HCT116 (cell line): ENCODE data around the gene TMPO. TPM values are rescaled to one million over a fixed set of nuclear protein-coding genes. Genes with fewer than 3 reads are reported as not detected.
A peak's percentile ranks its signal among the peaks of the same experiment; 100 is the strongest.

Experiments used
- ATAC-seq: fragments of 200-7000 bp; cut with Tn5 transposase; 2 replicates; pipeline ENCODE4 v1.9.1; 2020; ENCODE audit warnings: mild to moderate bottlenecking, moderate library complexity
- BruUV-seq: library from RNA; stranded (reverse); fragments of 400-500 nt; replicated peaks from 2 replicates; lab custom pipeline; 2021; lab: Mats Ljungman, UMichigan
- CTCF ChIA-PET: fragments of 300-600 bp; sonication (Branson Sonifier 250); formaldehyde crosslinking; loops from one replicate; lab custom pipeline; 2021; ENCODE audit warnings: antibody characterized with exemption; lab: Charles Lee
- POLR2A ChIA-PET: fragments of 300-600, 350-600 bp; sonication (Branson Sonifier 250); formaldehyde crosslinking; loops from one replicate; lab custom pipeline; 2021; ENCODE audit warnings: antibody characterized with exemption; lab: Charles Lee
- RAD21 ChIA-PET, 2 experiments: fragments of 300-600 bp; sonication (Branson Sonifier 250); formaldehyde crosslinking; loops; one replicate each; lab custom pipeline; 2023; ENCODE audit warnings: low total read pairs in 2 of 2; ENCODE audit not compliant: uncharacterized antibody in 2 of 2, unreplicated experiment in 2 of 2, low non-redundant PET in 1 of 2; lab: Charles Lee
- DNase-seq: peaks from one replicate; pipeline ENCODE4 v3.0.0-alpha.2; 2010; ENCODE audit warnings: low read depth, low spot score
- H2AFZ ChIP-seq: fragments of 200-600 bp; shearing (Covaris generic), sonication (generic); 2 replicates; pipeline ENCODE4 v1.6.1; 2017; ENCODE audit warnings: low read depth, mixed run types, mixed read lengths, antibody characterized with exemption, low read length; ENCODE audit not compliant: poor library complexity, severe bottlenecking
- H3K27ac ChIP-seq: 2 replicates; pipeline ENCODE4 v1.5.1; 2012; ENCODE audit warnings: low read depth, low read length
- H3K27me3 ChIP-seq: fragments of 200-600 bp; sonication (generic); 2 replicates; pipeline ENCODE4 v1.6.1; 2016; ENCODE audit warnings: mixed run types, low read length, mixed read lengths; ENCODE audit not compliant: insufficient read depth
- H3K36me3 ChIP-seq, 2 experiments: fragments of 200-500 bp in 1 of 2; fragments of 200-600 bp in 1 of 2; sonication (Bioruptor generic) in 1 of 2; sonication (generic) in 1 of 2; 2 replicates each; pipeline versions ENCODE4 v1.5.1 to v1.6.1; 2014 to 2016; ENCODE audit warnings: low read length in 2 of 2, inconsistent platforms in 1 of 2, mixed read lengths in 1 of 2, mixed run types in 1 of 2; ENCODE audit not compliant: insufficient read depth in 2 of 2, control insufficient read depth in 1 of 2
- H3K4me1 ChIP-seq, 2 experiments: fragments of 200-600 bp in 1 of 2; sonication (generic) in 1 of 2; 2 replicates each; pipeline versions ENCODE4 v1.5.1 to v1.6.1; 2012 to 2017; ENCODE audit warnings: low read length in 2 of 2, inconsistent platforms in 1 of 2, mild to moderate bottlenecking in 1 of 2, mixed read lengths in 1 of 2, mixed run types in 1 of 2, moderate library complexity in 1 of 2; ENCODE audit not compliant: insufficient read depth in 2 of 2, control insufficient read depth in 1 of 2
- H3K4me2 ChIP-seq: fragments of 200-600 bp; sonication (generic); 2 replicates; pipeline ENCODE4 v1.6.1; 2017; ENCODE audit warnings: mixed run types, low read length, mixed read lengths
- H3K4me3 ChIP-seq, 2 experiments: fragments of 200-600 bp in 1 of 2; sonication (generic) in 1 of 2; replicated peaks in 1 of 2; 2 replicates each; pipeline ENCODE4 v1.5.1; 2011 to 2016; ENCODE audit warnings: low read length in 2 of 2, control low read depth in 1 of 2, low read depth in 1 of 2, mild to moderate bottlenecking in 1 of 2, mixed read lengths in 1 of 2, mixed run types in 1 of 2
- H3K79me2 ChIP-seq: fragments of 200-600 bp; sonication (generic); 2 replicates; pipeline ENCODE4 v1.6.1; 2017; ENCODE audit warnings: mild to moderate bottlenecking, mixed run types, low read length, moderate library complexity, mixed read lengths; ENCODE audit not compliant: insufficient read depth
- H3K9ac ChIP-seq: fragments of 200-600 bp; sonication (generic); 2 replicates; pipeline ENCODE4 v1.6.1; 2016; ENCODE audit warnings: low read length, mixed read lengths
- H3K9me2 ChIP-seq: fragments of 200-600 bp; sonication (generic), shearing (Covaris generic); 2 replicates; pipeline ENCODE4 v1.6.1; 2017; ENCODE audit warnings: mixed run types, mild to moderate bottlenecking, moderate library complexity; ENCODE audit not compliant: insufficient read depth
- H3K9me3 ChIP-seq, 2 experiments: fragments of 200-500 bp in 1 of 2; fragments of 200-600 bp in 1 of 2; sonication (Bioruptor generic) in 1 of 2; sonication (generic) in 1 of 2; 2 replicates each; pipeline ENCODE4 v1.6.1; 2014 to 2017; ENCODE audit warnings: low read length in 2 of 2, mixed read lengths in 2 of 2, inconsistent platforms in 1 of 2, low read depth in 1 of 2, mild to moderate bottlenecking in 1 of 2, mixed run types in 1 of 2, moderate library complexity in 1 of 2; ENCODE audit not compliant: control insufficient read depth in 1 of 2, insufficient read depth in 1 of 2
- H4K20me1 ChIP-seq: fragments of 200-600 bp; sonication (generic), shearing (Covaris generic); 2 replicates; pipeline ENCODE4 v1.6.1; 2017; ENCODE audit warnings: mixed run types, mild to moderate bottlenecking, moderate library complexity; ENCODE audit not compliant: insufficient read depth
- CBX3 ChIP-seq: IDR thresholded peaks from 2 replicates; pipeline ENCODE4 v1.6.1; 2012; ENCODE audit warnings: low read depth
- CEBPB ChIP-seq: IDR thresholded peaks from 2 replicates; pipeline ENCODE4 v1.6.1; 2012; ENCODE audit warnings: low read depth
- EGR1 ChIP-seq: IDR thresholded peaks from 2 replicates; pipeline ENCODE4 v1.6.1; 2012; ENCODE audit warnings: low read depth
- ELF1 ChIP-seq: IDR thresholded peaks from 2 replicates; pipeline ENCODE4 v1.6.1; 2012; ENCODE audit warnings: low read depth, borderline replicate concordance
- EZH2 ChIP-seq: fragments of 200-600 bp; sonication (generic); IDR thresholded peaks from 2 replicates; pipeline ENCODE4 v1.6.1; 2017; ENCODE audit warnings: antibody characterized with exemption, mixed run types
- EZH2phosphoT487 ChIP-seq: fragments of 200-600 bp; IDR thresholded peaks from 2 replicates; pipeline ENCODE4 v1.6.1; 2018; ENCODE audit warnings: antibody characterized with exemption, borderline replicate concordance
- FOSL1 ChIP-seq: IDR thresholded peaks from 2 replicates; pipeline ENCODE4 v1.6.1; 2012; ENCODE audit warnings: low read depth
- JUND ChIP-seq: IDR thresholded peaks from 2 replicates; pipeline ENCODE4 v1.6.1; 2012
- MAX ChIP-seq: IDR thresholded peaks from 2 replicates; pipeline ENCODE4 v1.6.1; 2012
- POLR2AphosphoS5 ChIP-seq: IDR thresholded peaks from 2 replicates; pipeline ENCODE4 v1.6.1; 2011; ENCODE audit warnings: mild to moderate bottlenecking, low read depth, low read length, moderate library complexity
- RAD21 ChIP-seq: IDR thresholded peaks from 2 replicates; pipeline ENCODE4 v1.6.1; 2012; ENCODE audit warnings: low read depth, mild to moderate bottlenecking
- REST ChIP-seq: IDR thresholded peaks from 2 replicates; pipeline ENCODE4 v1.6.1; 2012; ENCODE audit warnings: low read depth
- SIN3A ChIP-seq: IDR thresholded peaks from 2 replicates; pipeline ENCODE4 v1.6.1; 2012; ENCODE audit warnings: low read depth
- SP1 ChIP-seq: IDR thresholded peaks from 2 replicates; pipeline ENCODE4 v1.6.1; 2012; ENCODE audit warnings: low read depth
- TCF7L2 ChIP-seq: IDR thresholded peaks from 2 replicates; pipeline ENCODE4 v1.7.0; 2011; ENCODE audit warnings: borderline replicate concordance, inconsistent platforms; ENCODE audit not compliant: insufficient read depth, insufficient read length; ENCODE audit errors: extremely low read depth
- YY1 ChIP-seq: IDR thresholded peaks from 2 replicates; pipeline ENCODE4 v1.6.1; 2011; ENCODE audit warnings: low read length, low read depth, moderate library complexity, mild to moderate bottlenecking; ENCODE audit not compliant: insufficient replicate concordance; ENCODE audit errors: extremely low read depth
- ZBTB33 ChIP-seq: IDR thresholded peaks from 2 replicates; pipeline ENCODE4 v1.6.1; 2011; ENCODE audit warnings: mild to moderate bottlenecking, low read length, moderate library complexity; ENCODE audit not compliant: insufficient replicate concordance; ENCODE audit errors: extremely low read depth
- ZFX ChIP-seq: fragments of 450-650 bp; IDR thresholded peaks from 2 replicates; pipeline ENCODE4 v1.6.1; 2017
- ZNF274 ChIP-seq: fragments of 200-500 bp; sonication (Bioruptor generic); IDR thresholded peaks from 2 replicates; pipeline ENCODE4 v1.6.1; 2014; ENCODE audit warnings: mild to moderate bottlenecking, low read depth, low read length, inconsistent platforms
- intact Hi-C: fragments of 100-400 bp; cut with micrococcal nuclease; formaldehyde crosslinking; loops from 2 replicates; pipeline ENCODE4 v1.10.0; 2022
- total RNA-seq: library from RNA; stranded (reverse); gene quantifications from one replicate; pipeline ENCODE4 v1.2.1, GENCODE V29; 2021; ENCODE audit not compliant: unreplicated experiment
- TF ChIP-seq, protein P1 (sequence below): IDR thresholded peaks from 2 replicates; pipeline ENCODE4 v1.6.1; 2012
- TF ChIP-seq, protein P2 (sequence below), 3 experiments: fragments of 200-600 bp in 1 of 3; sonication (generic) in 1 of 3; IDR thresholded peaks in 2 of 3; conservative IDR thresholded peaks in 1 of 3; 2 replicates each; pipeline ENCODE4 v1.5.1; 2012 to 2017; ENCODE audit warnings: low read depth in 2 of 3, low read length in 2 of 3, antibody characterized with exemption in 1 of 3, borderline replicate concordance in 1 of 3, control low read depth in 1 of 3, mild to moderate bottlenecking in 1 of 3, mixed read lengths in 1 of 3, mixed run types in 1 of 3, moderate library complexity in 1 of 3; ENCODE audit not compliant: insufficient read depth in 1 of 3

TMPO gene
- total RNA-seq, 1 experiment from 2014 or later: 207 TPM

- BruUV-seq: no TSS peak
- CTCF ChIA-PET: no interaction called here
These were observed 12.1 kb upstream of the TMPO start for GRCh38 chr12:98503342-98503591.

More at GRCh38 chr12:98503342-98503591, 12.1 kb upstream of the TMPO start:
- H3K9ac ChIP-seq: peak overlapping the region; percentile 56
- no peaks in the 10 kb centered on the region for H3K9me3 ChIP-seq
- H3K4me3 ChIP-seq: peak overlapping the region; percentile 48 to 56
- H3K9me2 ChIP-seq: no peaks in the 10 kb centered on the region
- no peaks in the 10 kb centered on the region for H3K79me2 ChIP-seq
- H2AFZ ChIP-seq: peak overlapping the region; percentile 79
- ChIA-PET POLR2A (no interaction called here), RAD21 (no interaction called here)
- H3K4me2 ChIP-seq: peak overlapping the region; percentile 73
- DNase-seq: peak; percentile 91
- H3K27ac ChIP-seq: peak overlapping the region; percentile 63
- no peaks in the 10 kb centered on the region for H3K27me3 ChIP-seq
- intact Hi-C loops: loop anchor here (1.0 to 5.0 kb wide), 2 partner anchors 89 to 141 kb away; partner anchors contain the start of genes IKBIP and SLC25A3
- TF ChIP-seq, protein P1, sequence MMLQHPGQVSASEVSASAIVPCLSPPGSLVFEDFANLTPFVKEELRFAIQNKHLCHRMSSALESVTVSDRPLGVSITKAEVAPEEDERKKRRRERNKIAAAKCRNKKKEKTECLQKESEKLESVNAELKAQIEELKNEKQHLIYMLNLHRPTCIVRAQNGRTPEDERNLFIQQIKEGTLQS: peak; percentile 96
- TF ChIP-seq EGR1 (no peak), ELF1 (no peak), ZNF274 (no peak), RAD21 (no peak), YY1 (no peak), POLR2AphosphoS5 (no peak), SIN3A (no peak; the same call in 1 of the 2 replicates), SP1 (no peak), ZFX (no peak), CEBPB (peak; percentile 38; the same call in 1 of the 2 replicates), JUND (no peak), EZH2 (no peak), REST (no peak), CBX3 (no peak), TCF7L2 (no peak), ZBTB33 (peak; percentile 18), FOSL1 (no peak), EZH2phosphoT487 (no peak), MAX (peak; percentile 65)
- TF ChIP-seq, protein P2, sequence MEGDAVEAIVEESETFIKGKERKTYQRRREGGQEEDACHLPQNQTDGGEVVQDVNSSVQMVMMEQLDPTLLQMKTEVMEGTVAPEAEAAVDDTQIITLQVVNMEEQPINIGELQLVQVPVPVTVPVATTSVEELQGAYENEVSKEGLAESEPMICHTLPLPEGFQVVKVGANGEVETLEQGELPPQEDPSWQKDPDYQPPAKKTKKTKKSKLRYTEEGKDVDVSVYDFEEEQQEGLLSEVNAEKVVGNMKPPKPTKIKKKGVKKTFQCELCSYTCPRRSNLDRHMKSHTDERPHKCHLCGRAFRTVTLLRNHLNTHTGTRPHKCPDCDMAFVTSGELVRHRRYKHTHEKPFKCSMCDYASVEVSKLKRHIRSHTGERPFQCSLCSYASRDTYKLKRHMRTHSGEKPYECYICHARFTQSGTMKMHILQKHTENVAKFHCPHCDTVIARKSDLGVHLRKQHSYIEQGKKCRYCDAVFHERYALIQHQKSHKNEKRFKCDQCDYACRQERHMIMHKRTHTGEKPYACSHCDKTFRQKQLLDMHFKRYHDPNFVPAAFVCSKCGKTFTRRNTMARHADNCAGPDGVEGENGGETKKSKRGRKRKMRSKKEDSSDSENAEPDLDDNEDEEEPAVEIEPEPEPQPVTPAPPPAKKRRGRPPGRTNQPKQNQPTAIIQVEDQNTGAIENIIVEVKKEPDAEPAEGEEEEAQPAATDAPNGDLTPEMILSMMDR (IDR thresholded peaks at IDR 0.05 in 2 of 3, conservative IDR thresholded peaks at IDR 0.05 in 1 of 3; ENCODE audit: borderline replicate concordance in 1 of 3, insufficient read depth in 1 of 3, low read depth in 2 of 3, low read length in 2 of 3): no peak
- TF ChIP-seq, all 23 proteins: peak for 4
- peaks cover 32 to 58% of the 10 kb centered on the region in 2 experiments; a peak in 3 of 4 replicates for H3K4me1 ChIP-seq
- no peaks in the 10 kb centered on the region for H4K20me1 ChIP-seq
- H3K36me3 ChIP-seq: no peaks in the 10 kb centered on the region
- peak; percentile 73 for ATAC-seq
